ENCODE results near the gene RYR3.
"Not testable (repeated sequence)": the region's sequence is repeated elsewhere in the genome, so short reads cannot be mapped to it uniquely, and the experiment has no call there.

Gene RYR3

DNA sequence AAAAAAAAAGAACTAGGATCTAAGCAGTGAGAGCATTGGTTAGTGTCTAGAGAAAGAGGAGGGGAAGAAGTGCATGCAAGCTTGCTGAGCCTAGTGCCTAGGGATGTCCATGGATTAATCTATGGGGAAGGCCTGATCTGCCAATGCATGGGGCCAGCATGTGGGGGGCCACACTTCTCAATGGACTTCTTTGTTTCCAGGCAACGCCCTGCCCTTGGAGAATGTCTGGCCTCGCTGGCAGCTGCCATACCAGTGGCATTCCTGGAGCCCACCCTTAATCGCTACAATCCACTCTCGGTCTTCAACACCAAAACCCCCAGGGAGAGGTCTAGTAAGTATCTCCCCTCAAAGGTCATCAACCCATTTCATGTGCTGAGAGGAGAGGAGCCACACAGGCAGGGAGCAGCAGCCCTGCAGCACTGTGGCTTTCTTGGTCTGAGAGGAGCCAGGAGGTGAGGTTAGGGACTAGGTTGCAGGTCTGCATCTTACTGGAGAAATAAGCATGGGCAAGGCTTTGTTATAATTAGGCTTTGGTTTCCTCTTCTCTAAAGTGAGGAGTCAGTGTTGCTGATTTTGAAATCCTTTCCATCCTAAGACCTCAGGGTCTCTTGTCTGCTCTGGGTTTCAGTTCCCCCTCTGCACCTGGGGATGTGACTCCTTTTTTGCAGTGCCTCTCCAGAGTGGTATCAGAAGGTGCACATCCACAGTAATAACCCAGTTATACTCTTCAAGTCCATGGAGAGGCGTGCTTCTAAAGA is 469.4 kb downstream of the RYR3 start:
- DNase-seq (ENCODE audit: low read depth): no peak
- no peak overlapping the region for H3K4me3 ChIP-seq (ENCODE audit: low read depth, low read length)

DNA sequence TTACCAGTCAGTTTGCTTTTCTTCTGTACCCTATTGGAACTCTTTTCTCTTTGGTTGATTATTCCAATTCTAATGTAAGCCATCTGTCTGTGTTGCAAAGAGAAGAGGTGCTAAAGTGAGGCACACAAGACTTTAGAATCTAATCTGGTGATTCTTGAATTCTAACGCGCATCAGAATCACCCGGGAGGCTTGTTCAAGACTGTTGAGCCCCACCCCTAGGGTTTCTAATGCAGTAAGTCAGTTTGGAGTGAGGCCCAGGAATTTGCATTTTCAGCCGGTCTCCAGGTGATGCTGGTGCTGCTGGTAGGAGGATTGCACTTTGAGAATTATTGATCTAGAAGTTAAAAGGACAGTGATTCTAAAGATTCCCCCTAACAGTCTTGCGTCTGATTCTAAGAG is 472.2 kb downstream of the RYR3 start:
- no peak overlapping the region for H3K4me3 ChIP-seq (ENCODE audit: low read depth, low read length)
- no peak for DNase-seq (ENCODE audit: low read depth)

DNA sequence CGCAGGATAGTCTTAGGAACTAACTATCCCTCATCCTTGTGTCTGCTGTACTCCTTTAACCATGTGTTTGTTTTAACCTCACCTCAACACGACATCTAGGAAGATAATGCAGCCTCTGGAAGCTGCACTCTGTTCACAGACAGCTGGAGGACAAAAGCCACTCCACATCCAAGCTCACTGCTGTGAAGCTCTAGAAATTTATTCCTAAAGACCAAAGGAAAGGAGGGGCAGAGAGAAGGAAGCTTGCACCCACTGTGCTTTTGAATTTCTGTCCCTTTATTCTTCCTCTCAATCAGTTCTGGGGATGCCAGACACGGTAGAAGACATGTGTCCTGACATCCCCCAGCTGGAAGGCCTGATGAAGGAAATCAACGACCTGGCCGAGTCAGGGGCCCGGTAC is 474.6 kb downstream of the RYR3 start:
- DNase-seq (ENCODE audit: low read depth): no peak
- no peak overlapping the region for H3K4me3 ChIP-seq (ENCODE audit: low read depth, low read length)

DNA sequence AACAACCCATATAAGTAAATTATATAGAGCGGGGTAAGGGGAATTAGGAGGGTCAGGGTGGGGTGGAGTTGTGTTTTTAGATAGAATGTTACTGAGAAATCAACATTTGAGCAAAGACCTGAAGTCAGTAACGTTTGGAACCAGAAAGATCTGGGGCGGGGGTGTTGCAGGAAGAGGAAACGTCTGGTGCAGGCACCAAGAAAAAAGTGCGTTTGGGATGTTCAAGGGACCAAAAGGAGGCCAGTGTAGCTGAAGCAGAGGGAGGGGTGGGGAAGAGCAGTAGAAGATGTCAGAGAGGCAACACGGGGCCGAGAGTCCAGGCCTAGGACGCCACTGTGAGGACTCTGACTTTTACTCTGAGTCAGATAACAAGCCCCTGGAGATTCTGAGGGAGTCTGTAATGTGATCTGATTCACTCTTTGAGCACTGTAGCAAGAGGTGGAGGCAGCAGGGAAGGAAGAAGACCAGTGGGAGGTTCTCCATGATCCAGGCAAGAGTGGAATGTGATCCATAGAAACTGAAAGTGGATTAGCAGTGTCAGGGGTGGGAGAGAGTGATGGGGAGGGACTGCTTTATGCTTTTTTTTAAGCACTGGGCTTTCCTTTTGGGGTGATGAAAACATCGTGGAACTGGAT is 478.3 kb downstream of the RYR3 start:
- peak; percentile 47 for DNase-seq (ENCODE audit: low read depth)
- H3K4me3 ChIP-seq (ENCODE audit: low read depth, low read length): no peak overlapping the region

DNA sequence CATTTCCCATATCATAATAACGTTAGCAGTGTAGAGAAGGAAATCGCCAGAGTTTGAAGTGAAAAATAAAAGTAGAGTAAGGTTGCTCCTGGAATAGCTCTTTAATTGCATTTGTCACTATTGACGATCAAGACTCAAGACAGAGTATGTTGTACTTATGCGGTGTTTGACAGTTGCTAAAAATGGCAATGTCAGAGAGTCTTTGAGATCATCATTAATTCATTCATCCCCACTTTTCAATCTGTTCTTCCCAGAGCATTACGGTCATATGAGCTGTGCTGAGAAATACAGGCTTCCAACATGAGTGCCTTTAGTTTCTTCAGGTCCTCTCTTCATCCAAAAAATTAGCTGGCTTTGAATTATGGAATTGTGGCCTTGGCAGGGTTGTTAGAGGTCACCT is 483.7 kb downstream of the RYR3 start:
- DNase-seq (ENCODE audit: low read depth): no peak
- no peak overlapping the region for H3K4me3 ChIP-seq (ENCODE audit: low read depth, low read length)

DNA sequence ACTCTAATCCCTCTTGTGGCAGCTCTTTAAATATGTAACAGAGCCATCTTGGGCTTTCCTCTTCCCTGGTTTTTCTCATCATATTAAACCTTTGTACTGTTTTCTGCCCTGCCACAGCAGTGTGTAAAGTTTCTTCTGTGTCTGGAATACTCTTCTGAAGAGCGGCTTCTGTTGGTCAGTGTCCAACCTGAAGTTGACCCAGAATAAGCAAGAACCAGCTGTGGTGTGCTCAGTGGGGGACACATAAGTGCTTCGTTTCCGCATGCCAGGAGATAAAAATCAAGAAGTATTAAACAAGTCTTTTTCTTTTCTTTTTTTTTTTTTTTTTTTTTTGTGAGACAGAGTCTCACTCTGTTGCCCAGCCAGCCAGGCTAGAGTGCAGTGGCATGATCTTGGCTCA is 484.3 kb downstream of the RYR3 start:
- H3K4me3 ChIP-seq (ENCODE audit: low read depth, low read length): no peak overlapping the region
- DNase-seq (ENCODE audit: low read depth): no peak

DNA sequence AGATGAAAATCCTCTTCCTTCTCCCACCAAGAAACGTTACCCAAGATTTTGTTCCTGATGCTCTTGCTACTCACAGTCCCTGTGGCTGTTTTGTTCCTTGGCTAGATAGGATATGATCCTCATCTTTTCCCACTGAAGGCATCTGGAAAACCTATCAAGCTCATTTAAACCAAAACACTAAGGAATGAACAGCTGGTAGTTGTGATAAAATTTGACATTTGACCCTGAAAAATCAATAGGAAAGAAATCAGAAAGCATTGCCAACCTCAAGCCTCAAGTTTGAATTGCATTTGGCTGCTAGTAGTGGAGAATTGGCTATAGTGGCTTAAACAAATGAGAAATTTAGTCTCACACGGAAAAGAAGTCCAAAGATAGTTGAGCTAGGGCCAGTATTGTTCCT is 486.9 kb downstream of the RYR3 start:
- H3K4me3 ChIP-seq (ENCODE audit: low read depth, low read length): no peak overlapping the region
- no peak for DNase-seq (ENCODE audit: low read depth)

DNA sequence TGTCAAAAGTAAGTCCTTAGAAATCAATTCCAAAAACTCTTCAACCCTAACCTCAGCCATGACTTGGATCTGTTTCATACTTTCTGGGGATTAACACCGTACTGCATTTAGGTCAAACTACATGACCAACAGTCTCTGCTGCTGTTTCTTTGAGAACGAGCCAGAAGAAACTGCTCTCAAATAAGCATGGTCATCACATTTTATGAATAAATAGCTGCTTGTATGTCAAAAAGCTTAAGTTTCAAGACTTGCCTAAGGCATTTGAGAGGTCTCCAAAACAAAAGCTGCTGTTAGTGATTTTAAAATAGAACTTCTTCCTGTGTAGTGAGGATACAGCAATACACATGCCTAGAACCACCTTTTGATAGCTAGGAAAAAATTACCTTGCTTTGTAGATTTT is 491.2 kb downstream of the RYR3 start:
- H3K4me3 ChIP-seq (ENCODE audit: low read depth, low read length): no peak overlapping the region
- no peak for DNase-seq (ENCODE audit: low read depth)

DNA sequence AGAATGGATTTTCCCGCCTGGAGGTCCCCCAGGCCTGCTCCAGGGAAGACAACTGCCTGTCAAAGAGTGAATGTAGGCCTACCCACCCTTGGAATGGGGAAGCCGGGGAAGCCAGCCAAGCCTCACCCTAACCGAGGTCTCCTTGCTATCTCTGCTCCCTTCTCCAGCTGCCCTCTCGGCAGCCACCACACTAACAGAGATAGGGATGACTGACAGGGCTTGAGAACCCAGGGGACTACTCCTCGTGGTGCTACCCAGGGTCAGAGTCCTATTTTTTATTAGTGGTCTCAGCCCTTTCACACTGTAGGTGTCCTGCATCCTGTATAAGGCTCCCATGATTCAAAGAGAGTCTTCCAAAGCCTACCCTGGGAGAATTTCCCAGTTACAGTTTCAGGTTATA is 496.9 kb downstream of the RYR3 start:
- DNase-seq (ENCODE audit: low read depth): no peak
- H3K4me3 ChIP-seq (ENCODE audit: low read depth, low read length): no peak overlapping the region

DNA sequence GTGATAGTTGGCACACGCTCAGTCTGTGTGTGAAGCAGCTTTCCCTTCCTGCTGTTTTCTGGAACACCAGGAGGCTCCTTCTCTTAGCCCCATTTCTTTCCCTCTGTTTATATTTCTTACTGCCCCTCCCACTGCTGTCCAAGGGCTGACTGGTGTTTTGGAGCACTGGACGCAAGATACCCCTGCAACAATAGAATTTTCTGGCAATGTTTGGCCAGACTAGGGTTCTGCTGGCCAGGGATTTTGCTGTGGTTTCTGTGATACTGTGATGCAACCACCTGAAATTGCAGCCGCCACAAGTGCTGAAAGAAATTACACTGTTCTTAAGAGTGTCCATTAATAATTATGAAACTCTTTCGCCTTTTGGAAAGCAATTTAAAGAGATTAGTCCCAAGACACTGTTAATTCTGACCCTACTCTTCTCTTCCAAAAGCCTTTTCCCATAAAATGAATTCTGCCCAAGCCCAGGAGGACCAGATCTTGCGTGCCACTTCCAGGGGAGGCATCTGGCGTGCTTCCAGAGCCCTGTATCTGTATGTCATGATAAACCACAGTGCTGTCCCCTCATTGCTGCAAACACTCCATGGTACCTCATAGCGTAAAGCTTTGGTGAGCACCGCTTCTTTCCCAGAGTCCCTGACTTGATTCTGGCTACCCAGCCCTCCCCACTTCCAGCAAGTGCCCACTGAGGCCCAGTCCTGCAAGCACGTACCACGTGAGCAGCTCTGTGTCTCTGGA is 498.1 kb downstream of the RYR3 start:
- DNase-seq (ENCODE audit: low read depth): no peak
- no peak overlapping the region for H3K4me3 ChIP-seq (ENCODE audit: low read depth, low read length)

DNA sequence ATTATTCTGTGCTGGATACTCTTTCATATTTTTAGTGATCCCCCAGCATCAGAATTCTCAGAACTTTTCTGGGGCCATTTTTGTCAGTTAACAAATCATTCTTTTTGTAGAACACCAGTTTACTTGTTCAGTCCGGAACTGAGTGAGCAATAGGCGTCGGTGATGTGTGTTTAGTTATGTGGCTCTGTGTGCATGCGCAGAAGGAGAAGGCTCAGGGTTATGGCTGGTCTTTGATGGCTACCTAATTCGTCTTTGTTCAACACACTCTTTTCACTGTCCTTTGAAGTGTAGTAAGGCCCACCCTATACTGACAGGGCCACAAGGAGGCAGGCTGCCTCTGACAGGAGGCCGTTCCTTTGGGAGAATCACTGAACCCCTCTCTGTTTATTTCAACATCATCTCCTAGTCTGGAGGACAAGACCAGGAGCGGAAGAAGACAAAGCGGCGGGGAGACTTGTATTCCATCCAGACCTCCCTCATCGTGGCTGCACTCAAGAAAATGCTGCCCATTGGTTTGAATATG is 499.4 kb downstream of the RYR3 start:
- H3K4me3 ChIP-seq (ENCODE audit: low read depth, low read length): no peak overlapping the region
- no peak for DNase-seq (ENCODE audit: low read depth)

DNA sequence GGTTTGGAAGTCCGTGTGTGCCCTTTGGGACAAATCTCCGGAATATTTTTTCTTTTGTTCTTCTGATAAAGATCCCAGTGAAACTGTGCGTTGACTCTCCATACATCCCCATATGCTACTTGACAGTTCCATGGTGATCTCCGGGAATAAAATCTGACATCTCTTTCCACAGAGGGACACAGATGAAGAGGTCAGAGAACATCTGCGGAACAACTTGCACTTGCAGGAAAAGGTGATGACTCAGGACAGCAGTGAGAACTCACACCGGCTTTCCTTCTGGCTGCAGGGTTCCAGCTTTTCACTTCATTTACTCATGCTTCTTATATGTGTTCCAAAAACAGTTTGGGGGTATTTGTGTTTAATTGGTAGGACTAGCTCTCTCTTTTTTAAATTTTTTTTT is 500.0 kb downstream of the RYR3 start:
- no peak overlapping the region for H3K4me3 ChIP-seq (ENCODE audit: low read depth, low read length)
- no peak for DNase-seq (ENCODE audit: low read depth)

DNA sequence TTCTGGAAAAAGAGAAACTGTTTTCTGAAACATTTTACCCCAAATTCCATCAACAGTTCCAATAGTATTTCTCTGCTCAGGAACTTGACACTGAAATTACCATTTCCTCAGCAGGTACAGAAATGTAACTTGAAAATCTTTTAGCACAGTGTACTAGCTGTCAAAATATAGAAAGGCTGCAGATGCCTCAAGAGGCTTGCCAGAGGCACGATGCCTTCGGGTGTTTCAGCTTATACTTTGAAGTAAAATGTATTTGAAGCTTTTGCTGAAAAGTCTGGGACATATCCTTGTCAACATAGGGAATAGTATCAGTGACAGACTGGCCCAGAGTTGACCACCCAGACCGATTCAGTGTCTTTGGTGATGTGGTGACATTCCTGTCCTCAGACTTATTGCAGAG is 503.1 kb downstream of the RYR3 start:
- no peak overlapping the region for H3K4me3 ChIP-seq (ENCODE audit: low read depth, low read length)

DNA sequence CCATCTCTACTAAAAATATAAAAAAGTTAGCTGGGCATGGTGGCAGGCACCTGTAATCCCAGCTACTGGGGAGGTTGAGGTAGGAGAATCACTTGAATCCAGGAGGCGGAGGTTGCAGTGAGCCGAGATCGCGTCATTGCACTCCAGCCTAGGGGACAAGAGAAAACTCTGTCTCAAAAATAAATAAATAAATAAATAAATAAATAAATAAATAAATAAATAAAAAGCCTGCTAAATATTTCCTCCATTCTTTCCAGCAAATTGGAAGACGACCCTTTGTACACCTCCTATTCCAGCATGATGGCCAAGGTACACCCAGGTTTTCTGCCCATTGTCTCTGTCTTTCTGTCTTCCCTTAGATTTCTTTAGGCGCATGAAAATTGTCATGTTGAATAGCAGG is 508.7 kb downstream of the RYR3 start:
- H3K4me3 ChIP-seq (ENCODE audit: low read depth, low read length); DNase-seq (ENCODE audit: low read depth): not testable (repeated sequence)

More for the DNA sequence above, 503.1 kb downstream of the RYR3 start:
- DNase-seq (ENCODE audit: low read depth): no peak

DNA sequence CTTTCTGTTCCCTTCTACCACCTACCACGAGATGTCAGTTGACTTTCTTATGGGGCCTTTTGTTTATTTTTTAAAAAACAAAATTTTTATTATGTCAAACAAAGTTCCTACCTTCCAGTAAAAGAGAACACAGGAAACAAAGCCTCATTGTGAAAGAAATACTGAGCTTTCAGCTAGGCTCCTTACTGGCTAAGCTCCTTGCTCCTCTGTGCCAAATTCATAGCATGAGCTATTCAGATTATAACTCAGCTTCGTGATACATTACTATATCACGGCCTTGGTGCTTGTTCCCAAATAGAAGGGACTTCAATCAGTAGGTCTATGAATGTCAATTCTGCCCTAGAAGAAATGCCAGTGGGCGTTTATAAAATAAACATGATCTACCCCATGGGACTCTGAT is 511.7 kb downstream of the RYR3 start:
- DNase-seq (ENCODE audit: low read depth): no peak
- H3K4me3 ChIP-seq (ENCODE audit: low read depth, low read length): no peak overlapping the region

DNA sequence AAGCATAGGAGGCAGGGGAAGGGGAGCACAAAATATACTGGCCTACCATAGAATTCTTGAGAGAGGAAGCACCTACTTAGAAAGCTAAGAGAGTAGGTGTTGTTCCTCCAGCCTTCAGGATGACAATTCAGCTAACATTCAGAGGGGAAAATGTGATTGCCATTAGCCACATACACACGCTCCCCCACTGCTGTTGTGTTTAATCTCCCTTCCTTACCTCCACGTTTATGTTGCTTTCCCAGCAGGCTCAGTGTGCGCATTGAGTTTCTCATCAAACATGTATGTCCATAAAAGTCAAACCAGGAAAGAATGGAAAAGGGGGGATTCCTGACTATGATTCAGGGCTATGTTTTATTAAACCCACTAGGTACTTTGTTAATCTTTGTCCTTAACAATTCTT is 512.4 kb downstream of the RYR3 start:
- no peak overlapping the region for H3K4me3 ChIP-seq (ENCODE audit: low read depth, low read length)
- DNase-seq (ENCODE audit: low read depth): no peak

DNA sequence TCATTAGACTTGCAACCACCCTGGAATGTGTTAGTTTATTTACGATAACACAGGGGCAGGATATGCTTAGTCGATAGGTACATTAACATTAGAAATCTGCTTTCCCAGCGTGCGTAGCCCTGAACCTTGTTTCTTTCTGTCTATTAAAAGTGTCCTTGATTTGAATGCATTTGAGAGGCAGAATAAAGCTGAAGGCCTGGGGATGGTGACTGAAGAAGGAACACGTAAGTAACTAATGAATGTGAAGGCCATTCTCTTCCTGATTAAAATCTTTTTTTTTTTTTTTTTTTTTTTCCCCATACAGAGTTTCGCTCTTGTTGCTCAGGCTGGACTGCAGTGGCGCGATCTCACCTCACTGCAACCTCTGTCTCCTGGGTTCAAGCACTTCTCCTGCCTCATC is 514.7 kb downstream of the RYR3 start:
- no peak overlapping the region for H3K4me3 ChIP-seq (ENCODE audit: low read depth, low read length)
- no peak for DNase-seq (ENCODE audit: low read depth)

DNA sequence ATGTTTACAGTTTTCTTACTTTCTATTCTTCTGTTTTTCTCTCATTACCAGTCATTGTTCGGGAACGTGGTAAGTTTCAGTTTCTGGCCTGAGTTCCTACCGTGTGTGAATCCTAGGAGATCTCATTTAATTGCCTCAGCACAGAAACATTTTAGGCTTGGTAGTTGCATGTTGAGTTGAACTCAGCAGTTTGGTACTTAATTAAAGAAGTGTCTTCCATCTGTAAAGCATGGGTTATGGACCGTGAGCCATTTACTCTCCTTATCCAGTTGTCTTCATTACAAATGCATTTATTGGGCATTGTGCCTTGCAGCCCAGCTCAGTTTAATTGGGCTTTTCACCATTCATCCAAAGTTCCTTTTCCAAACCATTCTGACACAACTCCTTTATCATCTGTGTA is 515.4 kb downstream of the RYR3 start:
- DNase-seq (ENCODE audit: low read depth): no peak
- H3K4me3 ChIP-seq (ENCODE audit: low read depth, low read length): no peak overlapping the region

DNA sequence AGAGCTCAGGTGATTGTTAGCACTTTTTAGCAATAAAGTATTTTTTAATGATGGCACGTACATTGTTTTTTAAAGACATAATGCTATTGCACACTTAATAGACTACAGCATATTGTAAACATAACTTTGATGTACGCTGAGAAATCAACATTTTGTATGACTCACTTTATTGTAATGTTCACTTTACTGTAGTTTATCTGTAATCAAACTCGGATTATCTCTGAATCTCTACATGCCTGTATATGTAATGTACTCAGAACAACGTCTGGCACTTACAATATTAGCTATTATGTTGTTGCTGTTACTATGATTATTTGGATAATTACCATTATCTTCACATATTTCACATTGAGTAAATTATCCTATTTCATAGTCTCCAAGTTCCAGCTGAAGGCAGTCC is 519.6 kb downstream of the RYR3 start:
- no peak for DNase-seq (ENCODE audit: low read depth)
- no peak overlapping the region for H3K4me3 ChIP-seq (ENCODE audit: low read depth, low read length)

DNA sequence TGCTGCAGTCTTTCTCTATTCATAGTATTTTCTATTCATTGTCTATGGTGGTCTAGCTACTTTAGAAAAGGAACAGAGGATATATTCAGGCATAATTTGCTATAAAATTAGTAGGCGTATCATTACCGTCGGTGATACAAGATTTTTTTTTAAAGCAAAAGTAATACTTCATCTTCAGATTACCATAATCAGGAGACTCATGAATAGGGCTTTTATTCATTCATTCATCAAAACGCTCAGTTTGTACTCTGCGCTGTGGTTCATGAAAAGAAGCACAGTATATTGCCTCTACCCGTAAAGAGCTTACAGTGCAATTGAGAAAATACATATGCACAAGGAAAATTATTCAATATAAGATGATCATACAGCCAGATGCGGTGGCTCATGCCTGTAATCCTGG is 520.9 kb downstream of the RYR3 start:
- DNase-seq (ENCODE audit: low read depth): no peak
- H3K4me3 ChIP-seq (ENCODE audit: low read depth, low read length): no peak overlapping the region

Data from skeletal muscle cell (primary cell).